Esophagus mucosa (tissue), 1 donor: ENCODE data around the gene NR1D2. TPM values are rescaled to one million over a fixed set of nuclear protein-coding genes. Genes with fewer than 3 reads are reported as not detected.

Experiments used
- ATAC-seq: fragments of 200-7000 bp; cut with Tn5 transposase; one replicate; pipeline ENCODE4 v1.9.1; 2020
- total RNA-seq: library from RNA; stranded (reverse); gene quantifications from one replicate; pipeline ENCODE4 v1.2.4, GENCODE V29; 2023
- donor health status: DM: yes; HTN: yes; CAD: no.

The NR1D2 gene
- total RNA-seq, 1 donor from 2014 or later, result 14.1 TPM

DNA sequence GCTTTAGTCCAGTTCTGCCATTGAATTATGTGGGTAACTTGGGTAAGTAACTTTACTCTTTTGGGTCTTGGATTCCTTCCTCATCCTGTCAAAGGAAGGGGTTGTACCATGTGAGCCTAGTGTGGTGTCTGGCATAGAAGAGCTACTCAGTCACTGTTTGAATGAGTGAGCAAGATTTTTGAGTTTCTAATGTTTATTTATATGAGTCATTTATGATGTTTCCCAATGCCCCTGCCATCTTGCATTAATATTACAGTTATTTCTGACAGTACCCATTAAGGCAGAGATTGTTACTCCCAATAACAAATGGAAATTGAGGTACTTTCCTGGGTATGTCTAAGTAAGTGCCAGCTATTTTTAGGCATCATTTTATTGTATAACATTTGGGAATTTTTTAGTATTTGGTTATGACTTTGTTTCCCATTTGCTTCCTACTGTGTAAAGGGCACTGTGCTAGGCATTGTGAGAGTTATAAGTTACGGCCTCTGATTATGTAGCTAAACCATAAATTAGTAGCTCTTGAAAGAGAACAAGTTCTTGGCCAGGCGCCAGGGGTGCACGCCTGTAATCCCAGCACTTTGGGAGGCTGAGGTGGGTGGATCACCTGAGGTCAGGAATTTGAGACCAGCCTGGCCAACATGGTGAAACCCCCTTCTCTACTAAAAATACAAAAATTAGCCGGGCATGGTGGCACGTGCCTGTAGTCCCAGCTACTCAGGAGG is 23.5 kb downstream of the NR1D2 start:
- ATAC-seq, result peak; percentile 62

DNA sequence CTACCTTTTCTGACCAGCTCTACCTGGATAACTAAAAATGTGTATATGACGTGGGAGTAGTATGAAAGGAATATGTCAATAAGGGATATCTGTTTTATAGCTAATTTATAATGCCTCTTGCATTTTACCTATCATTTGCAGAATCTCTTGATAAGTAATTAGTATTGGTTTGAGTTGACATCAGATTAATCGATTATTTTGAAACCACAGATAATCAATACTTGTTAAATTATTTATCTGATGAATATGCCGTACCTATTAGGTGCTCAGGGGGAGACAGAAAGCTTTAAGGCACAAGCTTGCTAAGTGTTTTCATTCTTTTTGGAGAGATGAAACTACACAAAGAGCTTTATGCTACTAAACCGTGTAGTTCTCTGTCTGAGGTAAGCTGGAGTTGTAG is 24.3 kb downstream of the NR1D2 start:
- ATAC-seq, result no peak

GRCh38 chr3:23971684-23972083 is 26.6 kb downstream of the NR1D2 start:
- ATAC-seq, result no peak

DNA sequence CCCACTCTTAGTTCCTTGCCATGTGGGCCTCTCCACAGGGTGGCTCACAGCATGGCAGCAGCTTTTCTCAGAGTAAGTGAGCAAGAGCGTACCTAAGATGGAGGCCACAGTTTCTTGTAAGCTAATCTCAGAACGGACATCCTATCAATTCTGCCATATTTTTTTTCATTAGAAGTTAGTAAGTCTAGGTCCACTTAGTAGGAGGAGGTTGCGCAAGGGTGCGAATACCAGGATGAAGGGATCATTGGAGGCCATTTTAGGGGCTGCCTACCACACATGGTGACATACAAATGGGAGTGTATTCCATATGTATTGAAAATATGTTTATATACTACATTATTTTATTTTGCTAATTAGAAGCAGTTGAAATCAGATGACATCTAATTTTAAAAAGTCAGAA is 31.5 kb downstream of the NR1D2 start:
- ATAC-seq, result no peak

GRCh38 chr3:23979569-23979968 is 34.5 kb downstream of the NR1D2 start:
- ATAC-seq, result no peak

- ATAC-seq, result peak; percentile 32
These were observed 36.0 kb downstream of the NR1D2 start for GRCh38 chr3:23981136-23981535.

DNA sequence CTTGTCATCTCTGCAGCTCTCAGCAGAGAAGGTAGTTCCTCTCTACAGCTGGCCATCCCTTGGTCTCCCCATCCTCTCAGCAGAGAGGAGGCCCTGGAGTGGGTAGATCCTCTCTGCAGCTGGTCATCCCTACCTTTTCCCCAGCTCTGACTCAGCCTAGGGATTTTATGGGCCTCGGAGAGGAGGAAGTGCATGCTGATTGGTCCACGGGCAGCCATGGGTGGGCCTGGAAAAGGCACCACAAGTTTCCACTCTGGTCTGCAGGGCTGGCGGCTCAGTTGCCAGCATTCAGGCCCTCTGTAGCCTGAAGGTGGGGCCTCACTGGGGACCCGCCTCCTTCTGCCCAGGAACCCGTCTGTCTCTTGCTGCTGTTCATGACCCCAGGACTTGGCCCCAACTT is 36.9 kb downstream of the NR1D2 start:
- ATAC-seq, result peak; percentile 22

DNA sequence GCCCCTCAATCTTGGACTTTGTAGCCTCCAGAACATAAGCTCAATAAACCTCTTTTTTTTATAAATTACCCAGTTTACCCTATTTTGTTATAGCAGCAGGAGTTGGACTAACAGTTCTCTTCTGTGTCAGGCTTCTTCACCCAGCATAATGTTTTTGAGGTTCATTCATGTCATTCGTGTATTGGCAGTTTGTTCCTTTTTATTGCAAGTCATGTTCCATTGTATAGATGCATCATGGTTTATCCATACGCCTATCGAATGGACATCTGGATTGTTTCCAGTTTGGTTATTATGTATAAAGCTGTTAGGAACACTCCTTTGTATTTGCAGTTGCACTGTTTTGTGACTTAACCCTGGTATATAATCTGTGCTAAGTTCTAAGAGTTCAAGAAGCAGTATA is 39.8 kb downstream of the NR1D2 start:
- ATAC-seq, result no peak

- no peak for ATAC-seq
These were observed 40.9 kb downstream of the NR1D2 start for GRCh38 chr3:23985747-23986544.

DNA sequence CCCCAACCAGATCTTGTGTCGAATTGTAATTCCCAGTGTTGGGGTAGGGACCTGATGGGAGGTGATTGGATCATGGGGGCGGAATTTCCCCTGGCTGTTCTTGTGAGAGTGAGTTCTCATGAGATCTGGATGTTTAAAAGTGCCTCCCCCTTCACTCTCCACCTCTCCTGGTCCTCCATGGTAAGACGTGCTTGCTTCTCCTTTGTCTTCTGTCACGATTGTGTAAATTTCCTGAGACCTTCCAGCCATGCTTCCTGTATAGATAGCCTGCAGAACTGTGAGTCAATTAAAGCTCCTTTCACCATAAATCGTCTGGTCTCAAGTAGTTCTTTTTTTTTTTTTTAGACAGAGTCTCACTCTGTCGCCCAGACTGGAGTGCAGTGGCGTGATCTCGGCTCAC is 42.3 kb downstream of the NR1D2 start:
- no peak for ATAC-seq

DNA sequence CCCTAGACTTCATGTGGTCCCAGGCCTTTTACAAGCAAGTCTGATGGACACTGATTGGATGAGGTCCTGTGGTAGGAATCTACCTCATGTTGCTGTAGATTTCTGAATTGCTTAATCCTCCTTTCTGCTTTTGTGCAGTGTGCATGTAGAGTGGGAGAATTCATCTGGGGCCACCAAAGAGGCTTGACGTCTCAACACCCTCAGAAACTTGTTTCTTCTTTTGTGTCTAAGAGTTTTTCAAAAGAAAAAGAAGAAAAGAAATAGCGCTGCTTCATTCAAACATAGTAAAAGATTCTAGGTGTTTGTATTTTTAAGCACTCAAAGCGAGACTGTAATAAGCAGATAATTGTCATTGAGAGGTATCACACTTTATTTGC is 46.2 kb downstream of the NR1D2 start:
- ATAC-seq, result no peak

DNA sequence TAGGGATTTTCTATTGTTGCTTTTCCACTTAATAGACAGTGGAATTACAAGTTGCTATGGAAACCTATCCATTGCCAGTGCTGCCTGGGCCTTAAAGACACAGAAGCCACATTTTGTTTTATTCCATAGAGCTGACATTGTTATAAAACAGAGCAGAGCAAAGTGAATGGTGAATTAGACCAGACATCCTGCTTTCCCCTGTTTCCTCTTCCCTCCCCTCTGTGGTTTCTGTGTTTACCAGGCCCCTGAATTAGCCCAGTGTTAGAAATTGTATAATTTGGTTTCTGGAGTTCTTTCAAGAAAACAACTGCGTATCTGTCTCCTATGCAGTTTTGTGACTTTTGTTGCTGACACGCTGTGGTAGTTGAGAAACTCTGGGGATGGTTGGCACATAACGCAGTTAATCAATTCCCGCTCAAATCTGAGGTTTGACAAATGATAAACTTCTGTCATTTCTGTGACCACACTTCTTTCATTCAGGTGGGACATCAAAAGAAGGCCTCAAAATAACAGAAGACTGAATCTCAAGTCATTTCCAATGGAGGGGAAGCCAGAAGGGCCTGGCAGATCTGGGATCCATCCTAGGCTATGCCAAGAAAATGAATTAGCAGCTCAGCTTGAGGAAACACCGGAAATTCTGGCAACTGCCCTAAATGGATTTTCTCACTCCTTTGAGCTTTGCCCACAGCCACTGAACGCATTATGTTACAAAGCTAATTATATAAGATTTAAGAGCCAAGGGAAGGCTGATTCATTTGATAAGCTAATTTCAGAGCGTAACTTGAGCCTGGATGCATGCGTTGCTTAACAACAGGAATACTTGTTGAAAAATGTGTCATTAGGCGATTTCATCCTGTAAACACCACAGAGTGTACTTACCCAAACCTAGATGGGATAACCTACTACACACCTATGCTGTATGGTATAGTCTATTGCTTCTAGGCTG is 46.9 kb downstream of the NR1D2 start:
- peak; percentile 38 for ATAC-seq

DNA sequence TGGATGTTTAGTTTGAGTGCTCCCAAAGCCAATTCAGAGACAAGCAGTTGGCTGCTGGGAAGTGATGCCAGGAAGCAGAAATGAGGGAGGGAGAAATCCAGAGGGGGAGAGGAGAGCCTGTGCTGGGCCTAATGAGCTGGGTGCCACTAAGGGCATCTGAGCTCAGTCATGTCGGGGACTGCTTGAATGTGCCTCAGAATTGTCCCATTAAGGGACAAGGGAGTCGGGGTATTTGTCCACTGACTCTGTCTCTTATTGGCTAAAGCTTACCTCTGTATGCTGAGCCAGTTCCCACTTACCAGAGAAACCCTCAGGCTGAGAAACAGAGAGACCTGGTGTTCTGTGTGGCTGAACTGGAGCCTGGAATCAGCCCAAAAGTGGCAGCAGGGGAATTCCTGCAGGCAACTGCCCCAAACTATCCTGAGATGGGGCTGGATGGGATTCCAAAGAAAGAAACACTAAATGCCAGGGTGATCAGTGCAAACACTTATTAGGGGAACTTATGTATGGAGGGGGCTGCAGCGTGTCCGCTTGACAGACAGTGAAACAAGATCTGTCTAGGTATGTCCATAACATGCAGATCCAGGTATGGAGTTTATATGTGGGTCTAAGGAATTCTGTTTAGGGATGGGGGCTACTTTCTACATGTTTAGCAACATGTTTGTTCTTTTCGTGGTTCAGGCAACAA is 48.6 kb downstream of the NR1D2 start:
- ATAC-seq, result no peak

DNA sequence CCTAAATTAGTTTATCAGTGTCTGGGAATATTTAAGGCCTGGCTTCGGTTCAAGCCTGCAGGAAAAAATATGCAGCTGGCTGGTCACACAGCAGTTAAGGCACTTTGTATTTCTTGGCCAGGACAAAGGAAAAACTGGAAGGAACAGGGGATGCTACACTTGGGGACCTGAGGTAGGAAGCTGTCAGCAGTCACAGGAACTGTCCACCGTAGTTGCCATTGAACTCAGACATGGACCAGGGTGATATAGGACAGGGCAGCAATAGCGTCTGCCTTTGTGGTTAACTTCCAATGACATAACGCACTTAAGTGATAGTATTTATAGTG is 49.1 kb downstream of the NR1D2 start:
- no peak for ATAC-seq

GRCh38 chr3:23995219-23995618 is 50.1 kb downstream of the NR1D2 start:
- no peak for ATAC-seq

- ATAC-seq, result no peak
These were observed 51.0 kb downstream of the NR1D2 start for GRCh38 chr3:23996095-23996524.

DNA sequence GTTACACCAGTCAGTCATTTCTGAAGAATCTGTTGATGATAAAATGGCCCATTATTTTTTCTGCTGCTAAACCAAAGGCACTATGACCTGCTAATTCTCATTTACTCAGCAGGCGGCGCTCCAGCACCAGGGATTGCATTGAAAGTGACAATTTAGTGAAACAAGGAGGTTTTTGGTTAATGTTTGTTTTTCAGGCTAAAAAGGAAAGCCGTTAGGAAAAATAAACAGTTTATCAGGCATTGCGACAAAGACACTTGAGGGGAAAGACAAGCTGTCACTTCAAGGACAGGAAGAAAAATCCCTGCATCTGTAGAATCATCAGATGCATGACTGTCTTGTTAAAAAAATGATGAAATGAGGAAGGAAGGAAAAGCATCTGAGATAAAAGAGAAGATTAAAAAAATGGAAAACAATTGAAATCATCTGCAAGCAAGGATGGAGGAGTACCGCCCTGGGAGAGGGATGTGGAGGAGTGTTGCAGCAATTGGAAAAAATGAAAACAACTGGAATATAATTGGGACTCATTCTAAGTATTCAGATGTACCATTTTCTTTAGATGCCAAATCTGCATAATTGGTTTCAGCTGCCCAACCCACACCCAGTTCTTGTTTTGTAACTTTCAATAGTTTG is 54.0 kb downstream of the NR1D2 start:
- ATAC-seq, result no peak

- ATAC-seq, result no peak
These were observed 57.0 kb downstream of the NR1D2 start for GRCh38 chr3:24002129-24002528.

GRCh38 chr3:24003466-24003865 is 58.4 kb downstream of the NR1D2 start:
- no peak for ATAC-seq

DNA sequence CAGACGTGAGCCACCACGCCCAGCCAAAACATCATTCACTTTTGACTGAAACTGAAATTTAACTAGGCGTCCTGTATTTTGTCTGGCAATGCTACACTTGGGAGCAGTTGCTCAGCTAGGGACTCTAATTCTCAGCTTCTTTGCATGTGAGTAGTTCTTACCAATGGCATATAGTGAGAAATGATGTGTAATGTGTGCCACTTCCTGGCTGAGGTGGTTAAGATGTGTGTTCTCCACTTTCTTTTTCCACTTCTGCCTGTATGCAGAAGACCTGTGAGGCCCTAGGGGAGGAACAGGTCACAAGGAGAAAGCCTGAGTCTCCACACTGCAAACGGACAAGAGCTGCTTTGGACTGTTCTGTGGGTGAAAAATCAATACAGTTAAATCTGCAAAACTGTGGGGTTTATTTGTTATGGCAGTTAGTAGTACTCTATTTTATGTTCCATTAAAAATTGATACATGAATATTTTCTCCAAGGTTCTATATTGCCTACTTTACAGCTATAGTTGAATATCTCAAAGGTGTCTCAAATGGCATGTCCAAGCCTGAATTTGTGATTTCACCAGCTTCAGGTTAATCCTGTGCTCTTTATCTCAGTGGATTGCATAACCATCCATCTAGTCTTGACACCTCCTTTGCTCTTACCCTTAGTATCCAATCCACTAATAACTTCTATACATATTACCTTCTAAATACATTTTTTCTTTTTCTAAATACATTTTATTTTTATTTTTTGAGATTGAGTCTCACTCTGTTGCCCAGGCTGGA is 59.3 kb downstream of the NR1D2 start:
- ATAC-seq, result peak; percentile 89

- ATAC-seq, result peak; percentile 80
These were observed 60.6 kb downstream of the NR1D2 start for GRCh38 chr3:24005669-24006068.
